GM18520 (cell line): ENCODE data around the gene MROH2A.
A peak's percentile ranks its signal among the peaks of the same experiment; 100 is the strongest.
"Not testable (repeated sequence)": the region's sequence is repeated elsewhere in the genome, so short reads cannot be mapped to it uniquely, and the experiment has no call there.

Experiments used
- ATAC-seq: cut with Tn5 transposase; IDR thresholded peaks from one replicate; pipeline ENCODE4 v1.9.1; 2021; ENCODE audit not compliant: unreplicated experiment

The MROH2A gene

DNA sequence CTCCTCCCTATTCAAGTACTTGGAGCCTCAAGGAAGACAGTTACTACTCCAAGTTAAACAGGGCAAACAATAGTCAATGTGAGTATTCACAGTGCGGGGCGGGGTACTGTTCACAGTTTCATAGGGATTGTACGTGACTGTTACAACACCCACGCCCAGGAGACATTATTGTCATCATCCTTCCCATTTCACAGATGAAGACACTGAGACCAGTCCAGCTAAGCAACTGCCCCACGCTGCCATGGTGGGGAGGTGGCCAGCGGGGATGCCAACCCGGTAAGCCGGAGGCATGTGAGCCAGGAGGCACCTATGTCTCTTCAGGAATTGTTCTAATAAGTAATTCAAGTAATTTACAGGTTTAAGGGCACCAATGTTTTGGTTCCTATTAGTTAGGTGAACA lies 75.2 kb downstream of the MROH2A start:
- ATAC-seq, result no peak

DNA sequence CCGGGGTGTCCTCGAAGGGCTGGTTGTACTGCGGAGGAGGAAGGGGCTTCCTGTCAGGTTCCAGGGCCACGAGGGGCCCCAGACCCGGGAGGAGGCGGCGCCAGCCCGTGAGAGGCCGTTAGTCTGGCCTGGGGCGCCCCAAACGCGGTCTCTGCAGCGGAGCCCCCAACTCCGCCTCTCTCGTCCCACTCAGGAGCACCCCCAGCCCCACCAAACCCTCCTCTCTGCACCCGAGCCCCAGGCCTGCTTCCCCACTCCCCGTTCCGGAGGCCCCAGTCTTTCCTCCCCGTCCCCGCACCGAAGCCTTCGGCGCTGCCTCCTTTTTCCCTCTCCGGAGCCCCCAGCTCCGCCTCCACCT lies 75.7 kb downstream of the MROH2A start:
- no peak for ATAC-seq

DNA sequence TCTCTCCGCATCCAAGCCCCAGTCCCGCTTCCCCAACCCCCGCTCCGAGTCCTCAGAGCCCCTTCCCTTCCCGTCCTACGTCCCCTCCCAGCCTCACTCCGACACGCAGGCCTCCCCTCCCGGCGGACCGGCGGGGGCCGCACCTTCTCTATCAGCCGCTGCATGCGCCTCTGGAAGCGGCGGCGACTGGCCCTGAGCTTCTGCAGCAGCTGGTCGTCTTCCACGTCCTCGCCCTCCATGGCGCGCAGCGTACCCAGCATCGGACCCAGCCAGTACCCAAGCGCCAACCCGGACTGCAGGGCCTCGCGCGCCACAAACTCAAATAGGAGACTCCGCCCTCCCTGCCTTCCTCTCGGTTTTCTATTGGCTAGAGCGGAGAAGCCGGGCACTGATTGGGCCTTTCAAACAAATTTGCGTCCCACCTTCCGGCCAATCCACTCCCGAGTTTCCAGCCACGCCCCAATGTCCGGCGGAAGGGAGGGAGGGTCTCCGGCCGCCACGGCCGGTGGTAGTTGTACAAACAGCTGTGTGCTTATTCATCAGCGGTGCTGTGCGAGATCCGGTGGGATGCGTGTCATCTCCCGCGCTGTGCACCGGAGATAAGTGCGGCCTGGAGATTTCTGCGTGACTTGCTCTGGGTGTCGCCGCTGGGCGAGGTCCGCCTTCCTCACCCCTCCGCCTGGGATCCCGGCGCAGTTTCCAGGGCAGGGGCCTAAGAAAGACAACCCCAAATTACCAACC lies 76.3 kb downstream of the MROH2A start, which contains the start of gene HJURP:
HJURP (minus strand) TSS at position 295 of the 741 bp plus-strand sequence; CDS start at position 260, 35 bp downstream.
- ATAC-seq, result peak; percentile 87

DNA sequence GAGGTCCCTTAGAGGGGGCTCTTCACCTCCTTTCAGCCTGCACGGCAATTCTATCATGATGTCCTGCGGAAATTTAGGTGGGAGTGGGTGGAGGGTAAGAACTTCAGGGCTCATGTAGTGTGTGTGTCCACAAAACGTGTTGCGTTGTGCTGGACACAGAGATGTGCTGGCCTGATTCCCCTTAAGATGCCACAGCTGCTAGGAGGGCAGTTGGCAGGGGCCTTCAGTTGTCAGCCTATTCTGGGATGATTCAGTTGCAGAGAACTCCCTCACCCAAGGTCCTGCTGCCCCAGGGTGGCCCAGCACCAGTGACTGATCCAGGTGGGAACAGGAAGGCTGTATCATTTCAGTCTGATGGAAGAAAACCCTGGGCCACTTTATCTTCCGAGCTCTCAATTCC lies 77.2 kb downstream of the MROH2A start:
- ATAC-seq, result no peak

DNA sequence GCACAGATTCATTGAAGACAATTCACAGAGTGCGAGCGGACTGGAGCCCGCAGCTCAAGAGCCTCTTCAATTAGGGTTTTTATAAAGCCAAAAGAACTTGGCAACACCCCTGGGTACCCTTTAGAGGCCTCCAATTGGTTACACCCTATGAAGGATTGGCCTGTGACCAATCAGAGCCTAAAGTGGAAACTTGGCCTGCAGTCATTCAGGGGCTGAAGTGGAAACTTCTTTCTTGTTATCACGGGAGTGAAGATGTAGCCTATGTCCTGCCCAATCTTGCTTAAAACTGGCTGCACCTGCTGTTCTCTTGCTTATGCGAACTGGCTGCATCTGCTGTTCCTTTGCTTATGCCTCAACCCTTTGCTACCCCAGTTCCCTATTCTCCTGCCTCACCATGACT lies 78.1 kb downstream of the MROH2A start:
- no peak for ATAC-seq

DNA sequence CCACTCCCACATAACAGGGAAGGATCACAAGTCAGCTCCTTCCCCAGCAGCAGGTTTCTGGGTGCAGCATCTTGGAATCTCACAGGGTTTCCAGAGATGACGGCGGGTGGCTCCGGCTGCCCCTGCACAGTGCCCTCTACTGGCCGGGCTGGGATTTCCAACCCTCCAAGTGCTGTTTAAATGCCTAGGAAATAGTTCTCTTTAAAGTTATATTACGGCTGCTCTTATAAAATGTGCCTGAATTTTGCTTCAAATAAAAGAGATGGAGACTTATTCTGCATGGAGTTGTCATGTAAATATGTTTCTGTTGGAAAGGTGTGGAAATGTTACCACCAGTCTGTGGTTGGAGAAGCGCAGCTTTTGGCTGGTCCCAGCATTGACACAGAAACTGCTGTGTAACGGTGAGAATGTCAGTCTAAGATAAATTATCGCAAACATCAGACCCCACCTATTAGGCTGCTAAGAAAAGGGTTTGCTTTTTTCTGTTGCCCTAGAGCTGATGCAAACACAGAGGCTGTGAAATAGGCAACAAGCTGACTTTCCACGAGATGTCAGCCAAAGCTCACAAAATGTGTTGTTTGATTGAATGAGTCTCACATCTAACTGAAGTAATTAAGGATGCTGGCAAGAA lies 79.5 kb downstream of the MROH2A start:
- no peak for ATAC-seq

DNA sequence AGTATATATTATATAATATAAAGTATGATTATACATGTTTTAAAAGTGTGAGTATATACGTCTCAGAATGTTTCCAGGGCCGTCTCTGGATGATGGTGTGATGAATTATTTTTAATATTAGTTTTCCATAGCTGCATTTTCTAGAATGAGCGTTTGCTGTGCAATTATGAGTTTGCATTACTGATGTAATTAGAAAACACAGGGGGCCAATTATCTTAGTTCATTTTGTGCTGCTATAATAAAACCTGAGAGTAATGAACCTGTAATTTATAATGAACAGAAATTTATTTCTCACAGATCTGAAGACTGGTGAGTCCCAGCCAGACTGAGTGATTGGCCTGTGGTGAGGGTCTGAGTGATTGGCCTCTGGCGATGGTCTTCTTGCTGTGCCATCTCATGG lies 80.2 kb downstream of the MROH2A start:
- no peak for ATAC-seq

DNA sequence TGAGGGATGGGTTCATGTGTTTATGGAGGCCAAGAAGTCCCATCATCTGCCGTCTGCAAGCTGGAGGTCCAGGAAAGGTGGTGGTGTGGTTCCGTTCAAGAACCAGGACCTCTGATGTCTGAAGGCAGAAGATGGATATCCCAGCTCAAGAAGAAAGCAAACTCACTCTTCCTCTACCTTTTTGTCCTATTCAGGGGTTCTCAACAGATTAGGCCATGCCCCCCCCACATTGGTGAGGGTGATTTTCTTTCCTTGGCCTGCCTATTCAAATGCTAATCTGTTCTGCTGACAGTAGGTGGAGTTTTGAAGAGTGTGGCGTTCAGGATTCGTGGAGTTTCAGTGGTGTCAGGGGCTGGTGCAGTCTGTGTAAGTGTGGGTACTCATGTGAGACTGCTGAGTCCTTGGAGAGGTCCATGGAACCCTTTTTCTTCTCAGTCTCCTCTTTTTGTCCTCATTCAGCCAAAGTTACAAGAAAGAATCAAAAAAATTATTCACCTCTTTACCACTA lies 84.2 kb downstream of the MROH2A start:
- ATAC-seq, result no peak

DNA sequence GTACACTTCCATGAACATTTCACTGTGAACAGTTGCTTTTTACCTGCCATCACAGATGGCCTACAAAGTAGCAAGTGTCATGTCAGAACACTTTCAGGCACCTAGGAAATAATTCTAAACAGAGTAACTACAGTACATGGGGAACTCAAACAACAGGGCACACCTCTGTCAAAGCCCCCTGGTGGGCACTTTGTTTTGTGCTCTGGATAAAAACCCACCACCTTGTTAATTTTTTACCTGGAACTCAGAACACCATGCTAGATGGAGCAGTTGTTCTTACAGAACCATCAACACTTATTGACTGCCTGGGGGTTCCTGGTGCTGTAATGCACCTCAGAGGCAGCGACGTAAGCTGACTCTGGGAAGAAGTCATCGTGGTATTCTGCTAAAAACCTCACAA lies 87.7 kb downstream of the MROH2A start:
- ATAC-seq, result no peak

DNA sequence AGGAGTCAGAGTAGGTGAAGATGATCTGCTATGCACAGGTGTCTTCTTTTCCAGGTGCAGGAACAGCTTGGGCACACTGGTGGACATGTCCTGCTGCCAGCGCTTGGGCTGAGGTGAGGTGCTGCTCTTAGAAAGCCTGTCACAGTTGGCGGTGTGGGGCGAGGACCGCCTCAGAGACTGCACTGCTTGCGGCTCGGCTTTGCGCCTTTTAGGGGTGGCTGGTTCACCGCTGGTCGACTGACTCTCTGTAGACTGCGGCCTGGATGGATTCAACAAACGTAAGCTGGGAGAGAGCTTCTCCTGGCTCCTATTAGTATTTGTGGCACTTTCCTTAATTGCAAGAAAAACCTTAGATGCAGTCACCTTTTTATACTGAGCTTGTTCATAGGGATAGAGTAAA lies 88.3 kb downstream of the MROH2A start:
- ATAC-seq, result no peak

DNA sequence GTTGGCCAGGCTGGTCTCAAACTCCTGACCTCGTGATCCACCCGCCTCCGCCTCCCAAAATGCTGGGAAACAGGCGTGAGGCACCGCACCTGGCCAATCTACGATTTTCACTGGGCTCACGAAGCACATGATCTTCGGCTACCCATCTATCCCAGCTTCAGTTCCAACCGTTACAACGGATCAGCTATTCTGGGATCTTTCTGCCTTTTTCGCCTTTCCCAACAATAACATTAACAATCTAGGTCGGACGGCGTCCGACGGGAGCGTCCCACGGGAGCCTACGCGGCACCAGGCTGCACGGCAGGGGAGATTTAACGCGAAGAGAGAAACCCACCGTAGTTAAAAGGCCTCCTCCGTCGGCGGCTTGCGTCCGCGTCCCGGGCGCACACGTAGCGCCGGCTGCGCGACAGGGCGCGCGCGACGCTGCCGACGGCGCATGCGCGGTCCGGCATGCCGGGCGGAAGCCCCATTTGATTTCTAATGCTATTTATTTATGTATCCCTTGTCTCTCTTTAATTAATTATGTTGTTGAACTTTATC lies 89.9 kb downstream of the MROH2A start, which contains the start of gene MSL3B:
MSL3B (minus strand) TSS at position 394 of the 540 bp plus-strand sequence.
- peak; percentile 48 for ATAC-seq

DNA sequence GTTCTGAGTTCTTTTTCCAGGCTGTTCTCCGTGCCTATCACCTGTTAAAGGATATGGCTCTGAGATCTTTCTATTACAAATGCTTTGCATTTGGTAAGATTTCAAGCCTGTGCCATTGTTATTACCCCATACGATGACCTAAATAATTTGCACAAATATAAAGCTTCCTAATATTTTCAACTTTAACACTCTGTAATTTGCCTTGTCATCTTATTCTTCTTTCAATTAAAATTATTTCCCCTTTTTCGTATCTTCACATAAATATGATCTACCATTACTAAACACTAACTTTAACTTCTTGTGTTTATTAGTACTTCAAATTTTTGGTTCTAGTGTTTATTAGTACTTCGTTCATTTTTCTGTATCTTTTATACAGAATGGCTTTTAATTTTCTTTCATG lies 93.3 kb downstream of the MROH2A start:
- no peak for ATAC-seq

DNA sequence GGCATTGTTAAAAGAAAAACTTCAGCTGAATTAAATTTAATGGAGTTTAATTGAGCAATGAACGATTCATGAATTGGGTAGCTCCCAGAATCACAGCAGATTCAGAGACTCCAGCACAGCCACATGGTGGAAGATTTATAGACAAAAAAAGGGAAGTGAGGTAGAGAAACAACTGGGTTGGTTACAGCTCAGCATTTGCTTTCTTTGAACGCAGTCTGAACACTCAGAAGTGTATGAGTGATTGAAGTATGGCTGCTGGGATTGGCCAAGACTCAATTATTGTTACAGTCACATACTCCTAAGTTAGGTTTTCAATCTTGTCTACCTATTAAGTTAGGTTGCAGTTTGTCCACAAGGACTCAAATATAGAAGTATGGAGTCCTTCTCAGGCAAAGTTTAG lies 94.0 kb downstream of the MROH2A start:
- ATAC-seq, result not testable (repeated sequence)

DNA sequence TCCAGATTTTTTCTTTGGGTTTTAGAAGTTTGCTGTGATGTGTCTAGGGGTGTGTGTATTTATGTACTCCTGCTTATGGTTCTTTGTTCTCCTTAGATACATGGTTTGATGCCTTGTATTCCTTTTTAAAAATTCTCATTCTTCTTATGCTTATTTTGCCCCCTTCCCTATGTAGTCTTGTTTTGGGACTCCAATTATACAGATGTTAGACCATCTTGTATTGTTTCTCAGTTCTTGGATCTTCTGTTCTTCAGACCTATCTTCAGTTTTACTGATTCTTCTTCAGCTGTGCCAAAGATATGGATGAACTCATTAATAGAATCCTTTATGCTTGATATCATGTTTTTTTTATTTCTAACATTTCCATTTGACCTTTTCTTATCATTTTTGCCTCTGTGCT lies 104.2 kb downstream of the MROH2A start:
- ATAC-seq, result no peak
